K562 (cell line): Measurements from ENCODE around the gene SLC44A2. TPM values are rescaled to one million over a fixed set of nuclear protein-coding genes. Genes with fewer than 3 reads are reported as not detected.

Source experiments
- HMGXB4 ChIP-seq: sonication (generic); formaldehyde crosslinking; IDR thresholded peaks from 2 replicates; pipeline ENCODE4 v1.8.1; 2023; ENCODE audit warnings: mild to moderate bottlenecking, missing genetic modification reagents
- KAT7 ChIP-seq: sonication (generic); formaldehyde crosslinking; IDR thresholded peaks from 2 replicates; pipeline ENCODE4 v1.8.0; 2022; ENCODE audit warnings: missing genetic modification reagents, mild to moderate bottlenecking, borderline replicate concordance
- KDM1A ChIP-seq, 2 experiments: fragments of 450-650 bp; IDR thresholded peaks; 2 replicates each; pipeline ENCODE4 v1.6.1; 2016; ENCODE audit warnings: mild to moderate bottlenecking in 2 of 2
- KLF10 ChIP-seq: fragments of 250-450 bp; sonication (Bioruptor Pico); IDR thresholded peaks from 2 replicates; pipeline ENCODE4 v1.6.1; 2021; ENCODE audit warnings: matching md5 sums
- NFRKB ChIP-seq: fragments of 450-650 bp; IDR thresholded peaks from 2 replicates; pipeline ENCODE4 v1.6.1; 2016; ENCODE audit warnings: low read depth
- TCF7 ChIP-seq: sonication (generic); IDR thresholded peaks from 2 replicates; pipeline ENCODE4 v1.6.1; 2016; ENCODE audit warnings: antibody characterized with exemption, borderline replicate concordance
- ZNF318 ChIP-seq, 2 experiments: fragments of 450-650 bp; IDR thresholded peaks; 2 replicates each; pipeline ENCODE4 v1.6.1; 2016; ENCODE audit warnings: mild to moderate bottlenecking in 2 of 2, borderline replicate concordance in 1 of 2, low read depth in 1 of 2, moderate library complexity in 1 of 2
- ZNF57 ChIP-seq: fragments of 450-650 bp; formaldehyde crosslinking; IDR thresholded peaks from 2 replicates; pipeline ENCODE4 v1.4.0; 2020; ENCODE audit warnings: mild to moderate bottlenecking, moderate library complexity
- ZNF655 ChIP-seq: fragments of 250-450 bp; sonication (Bioruptor Pico); IDR thresholded peaks from 2 replicates; pipeline ENCODE4 v1.5.0; 2021
- ZNF764 ChIP-seq: fragments of 250-450 bp; sonication (Bioruptor Pico); IDR thresholded peaks from 2 replicates; pipeline ENCODE4 v1.4.0; 2020; ENCODE audit warnings: low read depth, mild to moderate bottlenecking, moderate library complexity
- polyA plus RNA-seq, 8 experiments: library from polyadenylated mRNA; depleted of rRNA in 4 of 8; stranded (reverse) in 5 of 8; unstranded in 3 of 8; fragments of >200 nt; fragmentation: Nextera tagmentation in 2 of 8; fragmentation: Illumina TruSeq in 1 of 8; extraction: Ambion mirVana in 2 of 8; extraction: Trizol in 1 of 8; gene quantifications; 2 replicates each; pipeline versions ENCODE4 v1.2.1 to v1.2.3, GENCODE V29; 2011 to 2014; ENCODE audit warnings: inconsistent platforms in 1 of 8, missing spikeins in 1 of 8
- total RNA-seq, 7 experiments: library from RNA; depleted of rRNA in 6 of 7; stranded (reverse); fragments of >200 nt in 6 of 7; fragmentation: Illumina TruSeq in 2 of 7; extraction: Trizol in 2 of 7; gene quantifications; 2 replicates each; pipeline versions ENCODE4 v1.2.1 to v1.2.3, GENCODE V29; 2011 to 2021; ENCODE audit warnings: low replicate concordance in 1 of 7

SLC44A2 gene
- total and polyA plus RNA-seq, 9 of the 15 experiments (the other 6 are each of a cell fraction or from before 2014, with no cell fraction given): 1.1 to 34.2 (median 8.1) TPM

GRCh38 chr19:10617409-10618121, 7.8 kb upstream of the SLC44A2 start (continued):
- TF ChIP-seq ZNF318 (IDR thresholded peaks at IDR 0.05; ENCODE audit: borderline replicate concordance in 1 of 2, low read depth in 1 of 2) (no peak), ZNF764 (CRISPR knock-in tag) (0 out of 2 replicates have a peak, but pooled peaks have one; percentile 51), HMGXB4 (no peak), NFRKB (no peak), KDM1A (IDR thresholded peaks at IDR 0.05) (peak; percentile 95 to 98), ZNF655 (CRISPR knock-in tag) (no peak), KAT7 (peak; percentile 80; the same call in 1 of the 2 replicates), ZNF57 (CRISPR knock-in tag) (no peak), KLF10 (CRISPR knock-in tag) (no peak), TCF7 (no peak)
